Activated CD4-positive, alpha-beta T cell treated with anti-CD3 and anti-CD28 coated beads, Interleukin-10, Interleukin-2, amounts not matched to agents 100 ng/mL and 50 ng/mL, durations not matched to agents 16 hours and 8 hours (primary cell): ENCODE measurements around the gene PIK3CA.

Experiments
- DNase-seq: peaks from one replicate; pipeline ENCODE4 v3.0.0-alpha.2; 2020

The PIK3CA gene

GRCh38 chr3:179158336-179159039 lies 10.3 kb downstream of the PIK3CA start:
- no peak for DNase-seq

GRCh38 chr3:179163503-179163902 lies 15.3 kb downstream of the PIK3CA start:
- DNase-seq, result no peak

GRCh38 chr3:179164857-179165256 lies 16.7 kb downstream of the PIK3CA start:
- no peak for DNase-seq

GRCh38 chr3:179166561-179167201 lies 18.5 kb downstream of the PIK3CA start:
- DNase-seq, result no peak

DNA sequence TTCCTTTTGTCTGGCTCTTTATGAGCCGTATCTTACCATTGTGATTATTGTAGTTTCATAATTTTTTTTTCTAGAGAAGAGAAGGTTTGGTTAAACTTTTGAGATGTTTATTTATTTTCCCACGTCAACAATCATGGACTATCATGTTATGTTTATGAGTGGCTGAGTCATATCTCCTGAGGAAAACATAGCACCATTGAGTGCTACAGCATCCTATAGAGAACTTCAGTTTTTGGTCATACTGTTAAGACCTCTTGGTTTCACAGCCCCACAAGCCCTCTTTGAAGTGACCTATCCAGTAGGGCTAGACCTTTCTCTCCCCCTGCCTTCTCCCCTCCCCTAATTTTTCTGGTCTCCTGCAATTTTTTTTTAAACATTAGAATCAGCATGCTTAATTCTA lies 20.8 kb downstream of the PIK3CA start:
- no peak for DNase-seq

- DNase-seq, result no peak
These were observed 24.4 kb downstream of the PIK3CA start for GRCh38 chr3:179172546-179172945.

DNA sequence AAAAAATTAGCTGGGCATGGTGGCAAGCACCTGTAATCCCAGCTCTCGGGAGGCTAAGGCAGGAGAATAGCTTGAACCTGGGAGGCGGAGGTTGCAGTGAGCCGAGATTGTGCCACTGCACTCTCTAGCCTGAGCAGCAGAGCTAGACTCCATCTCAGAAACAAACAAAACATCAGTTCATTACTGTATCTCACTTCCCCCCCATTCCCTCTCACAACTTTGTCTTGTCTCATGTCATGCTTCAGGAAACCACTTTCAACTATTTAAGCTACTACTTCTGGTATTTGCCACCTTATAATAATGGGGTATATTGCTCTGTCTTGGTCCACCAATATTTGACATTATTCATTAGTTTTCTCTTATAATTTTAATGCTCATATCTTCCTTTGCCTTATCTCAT lies 26.2 kb downstream of the PIK3CA start:
- DNase-seq, result no peak

- DNase-seq, result no peak
These were observed 26.7 kb downstream of the PIK3CA start for GRCh38 chr3:179174898-179175297.

- no peak for DNase-seq
These were observed 27.2 kb downstream of the PIK3CA start for GRCh38 chr3:179175358-179175757.

- no peak for DNase-seq
These were observed 29.5 kb downstream of the PIK3CA start for GRCh38 chr3:179177611-179178010.

- DNase-seq, result no peak
These were observed 31.1 kb downstream of the PIK3CA start for GRCh38 chr3:179179256-179179655.

- DNase-seq, result peak; percentile 38
These were observed 32.0 kb downstream of the PIK3CA start for GRCh38 chr3:179179979-179180759.

DNA sequence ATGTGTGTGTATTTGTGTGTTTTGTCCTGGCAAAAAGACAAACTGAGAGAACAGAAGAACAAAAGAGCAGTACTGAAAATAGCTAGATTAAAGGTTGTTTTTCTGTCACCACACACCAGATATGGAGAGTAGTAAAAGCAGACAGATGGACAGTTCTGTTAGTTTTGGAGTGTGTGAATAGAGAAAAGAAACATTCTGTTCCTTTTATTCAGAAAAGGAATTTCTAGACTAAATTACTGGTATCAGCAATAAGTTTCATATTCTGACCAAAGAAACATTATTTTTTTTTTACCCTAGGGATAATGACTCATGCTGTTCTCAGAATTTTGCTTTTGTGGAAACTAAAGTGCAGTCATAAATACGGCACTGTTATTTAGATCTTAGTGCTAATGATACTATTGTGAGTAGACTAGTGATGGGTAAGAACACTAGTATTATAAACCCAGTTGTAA lies 32.9 kb downstream of the PIK3CA start:
- DNase-seq, result peak; percentile 50

GRCh38 chr3:179181993-179182551 lies 33.9 kb downstream of the PIK3CA start:
- peak; percentile 31 for DNase-seq

GRCh38 chr3:179182902-179183301 lies 34.7 kb downstream of the PIK3CA start:
- no peak for DNase-seq

GRCh38 chr3:179184826-179185225 lies 36.7 kb downstream of the PIK3CA start:
- DNase-seq, result no peak

DNA sequence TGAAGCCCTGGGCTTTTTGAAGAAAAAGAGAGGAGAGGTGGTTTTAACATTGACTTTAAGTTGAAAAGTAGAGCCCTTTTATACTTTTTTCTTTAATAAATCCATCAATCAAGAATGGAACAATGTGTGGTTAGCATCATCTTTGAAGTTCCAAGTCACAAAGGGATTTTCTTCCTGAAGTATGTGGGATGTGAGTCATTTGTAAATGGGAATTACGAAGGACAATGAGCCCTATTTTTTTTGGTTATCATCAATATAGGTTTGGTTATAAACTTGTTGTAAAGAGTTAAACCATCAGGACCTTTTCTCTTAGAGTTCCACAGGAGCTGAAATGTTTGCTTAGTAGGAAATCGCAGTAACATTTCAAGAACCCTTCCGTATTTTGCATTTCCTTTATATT lies 38.3 kb downstream of the PIK3CA start:
- DNase-seq, result no peak

- no peak for DNase-seq
These were observed 41.6 kb downstream of the PIK3CA start for GRCh38 chr3:179189759-179190158.

GRCh38 chr3:179190581-179190980 lies 42.4 kb downstream of the PIK3CA start:
- no peak for DNase-seq

DNA sequence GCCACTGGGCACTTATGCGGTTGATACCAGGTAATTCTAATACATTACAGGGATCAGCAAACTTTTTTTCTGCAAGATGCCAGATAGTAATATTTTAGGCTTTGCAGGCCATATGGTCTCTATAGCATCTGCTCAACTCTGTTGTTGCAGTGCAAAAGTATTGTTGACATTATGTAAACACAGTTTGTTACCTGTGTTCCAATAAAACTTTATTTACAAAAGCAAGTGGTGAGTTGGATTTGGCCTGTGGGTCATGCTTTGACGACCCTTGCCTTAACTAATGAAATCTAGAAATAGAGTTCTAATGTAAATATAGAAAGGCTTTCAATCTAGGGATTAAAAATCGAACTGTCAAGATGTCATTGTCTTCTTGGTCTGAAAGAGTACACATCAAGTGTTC lies 44.4 kb downstream of the PIK3CA start:
- DNase-seq, result no peak

- DNase-seq, result no peak
These were observed 46.8 kb downstream of the PIK3CA start for GRCh38 chr3:179194931-179195330.

DNA sequence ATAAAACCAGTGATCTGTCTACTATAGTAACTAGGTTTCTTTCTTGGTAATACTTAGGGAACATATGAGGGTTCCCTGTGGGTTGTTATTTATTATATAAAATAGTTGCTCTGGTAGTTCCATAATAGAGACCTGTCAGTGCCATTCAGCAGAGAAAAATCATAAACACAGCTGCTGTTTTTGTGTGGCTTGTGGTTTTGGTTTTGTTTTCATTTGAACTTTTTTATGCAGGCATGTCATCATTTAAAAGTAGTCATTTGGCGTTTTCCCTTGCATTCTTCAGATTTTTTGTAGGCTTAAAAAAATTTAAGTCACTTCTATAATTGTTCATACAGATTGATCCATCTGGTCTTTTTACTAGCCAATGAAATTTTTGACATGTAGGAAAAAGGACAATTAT lies 47.9 kb downstream of the PIK3CA start:
- peak; percentile 39 for DNase-seq

- DNase-seq, result no peak
These were observed 48.5 kb downstream of the PIK3CA start for GRCh38 chr3:179196700-179197099.

GRCh38 chr3:179200790-179201189 lies 52.6 kb downstream of the PIK3CA start:
- no peak for DNase-seq
